GM19193 (cell line): ENCODE measurements around the gene COL9A1.

Experiments
- POLR2A ChIP-seq: IDR thresholded peaks from 4 replicates; pipeline ENCODE4 v1.6.1; 2011; ENCODE audit not compliant: insufficient read depth, insufficient read length; ENCODE audit errors: extremely low read depth

COL9A1 gene

DNA sequence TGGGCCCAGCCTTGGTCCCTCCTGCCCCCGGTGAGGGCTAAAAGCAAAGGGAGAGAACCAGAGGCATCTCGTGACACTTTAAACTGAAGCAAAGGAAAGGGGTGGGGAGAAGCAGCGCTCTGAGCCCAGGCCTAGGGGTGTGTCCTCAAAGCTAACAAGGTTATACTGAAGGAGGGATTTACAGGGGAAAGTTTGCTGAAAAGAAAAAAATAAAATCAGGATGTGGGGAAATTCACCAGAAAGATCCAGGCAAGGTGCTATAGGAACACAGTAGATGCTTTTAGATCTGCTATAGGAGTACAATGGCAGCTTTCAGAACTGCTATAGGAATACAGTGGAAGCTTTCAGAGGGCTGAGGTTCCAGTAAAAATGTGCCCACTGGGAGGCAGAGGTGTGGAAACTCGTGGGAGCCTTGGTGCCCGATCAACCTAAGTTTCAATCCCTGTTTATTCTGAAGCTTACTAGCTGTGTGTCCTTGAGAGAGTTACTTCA, at the start of gene COL9A1:
TSS of gene COL9A1 (minus strand) at position 51 of the 492 bp plus-strand sequence. CDS start 160 bp downstream, outside the sequence.
- TF ChIP-seq POLR2A = no peak

DNA sequence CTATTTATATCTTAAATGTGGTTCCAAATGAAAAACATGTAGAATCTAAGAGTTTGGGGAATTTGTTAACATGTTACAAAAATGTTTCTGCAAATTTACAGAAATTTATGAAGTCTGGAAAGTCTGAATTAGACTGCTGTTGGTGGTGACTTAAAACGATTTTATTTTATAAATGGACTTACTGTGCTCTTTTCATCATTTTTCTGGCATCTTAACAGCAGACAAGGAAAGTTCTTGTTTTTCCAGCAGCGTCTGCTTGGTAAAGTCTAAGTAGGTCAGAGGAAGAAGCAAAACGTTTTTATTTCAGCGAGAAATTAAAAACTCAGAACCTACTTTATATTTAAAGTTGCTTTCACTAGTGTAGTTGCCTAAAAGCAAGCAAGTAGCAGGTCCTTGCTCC, 48.6 kb upstream of the COL9A1 start:
- no peak for TF ChIP-seq POLR2A

DNA sequence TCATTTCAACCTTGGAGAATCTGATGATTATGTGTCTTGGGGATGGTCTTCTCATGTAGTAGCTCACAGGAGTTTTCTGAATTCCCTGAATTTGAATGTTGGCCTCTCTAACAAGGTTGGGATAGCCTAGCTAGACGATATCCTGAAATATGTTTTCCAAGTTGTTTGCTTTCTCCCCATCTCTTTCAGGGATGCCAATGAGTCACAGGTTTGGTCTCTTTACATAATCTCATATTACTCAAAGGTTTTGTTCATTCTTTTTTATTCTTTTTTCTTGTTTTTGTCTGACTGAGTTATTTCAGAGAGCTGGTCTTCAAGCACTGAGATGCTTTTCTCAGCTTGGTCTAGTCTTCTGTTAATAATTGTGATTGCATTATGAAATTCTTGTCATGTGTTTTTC, 42.7 kb upstream of the COL9A1 start:
- no peak for TF ChIP-seq POLR2A

DNA sequence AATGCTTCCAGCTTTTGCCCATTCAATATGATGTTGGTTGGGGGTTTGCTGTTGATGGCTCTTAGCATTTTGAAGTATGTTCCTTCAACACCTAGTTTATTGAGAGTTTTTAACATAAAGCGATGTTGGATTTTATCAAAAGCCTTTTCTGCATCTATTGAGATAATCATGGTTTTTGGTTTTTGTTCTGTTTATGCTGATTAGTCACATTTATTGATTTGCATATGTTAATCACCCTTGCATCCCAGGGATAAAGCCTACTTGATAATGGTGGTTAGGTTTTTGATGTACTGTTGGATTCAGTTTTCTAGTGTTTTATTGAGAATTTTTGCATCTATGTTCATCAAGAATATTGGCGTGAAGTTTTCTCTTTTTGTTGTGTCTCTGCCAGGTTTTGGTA, 40.4 kb upstream of the COL9A1 start:
- TF ChIP-seq POLR2A = no peak

DNA sequence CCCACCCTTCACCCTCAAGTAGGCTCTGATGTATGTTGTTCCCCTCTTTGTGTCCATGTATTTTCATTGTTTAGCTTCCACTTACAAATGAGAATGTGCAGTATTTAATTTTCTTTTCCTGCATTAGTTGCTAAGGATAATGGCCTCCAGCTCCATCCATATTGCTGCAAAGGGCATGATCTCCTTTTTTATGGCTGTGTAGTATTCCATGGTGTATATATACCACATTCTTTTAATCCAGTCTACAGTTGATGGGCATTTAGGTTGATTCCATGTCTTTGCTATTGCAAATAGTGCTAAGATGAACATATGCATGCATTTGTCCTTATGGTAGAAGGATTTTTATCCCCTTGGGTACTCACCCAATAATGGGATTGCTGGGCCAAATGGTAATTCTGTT, 35.9 kb upstream of the COL9A1 start:
- TF ChIP-seq POLR2A = no peak

DNA sequence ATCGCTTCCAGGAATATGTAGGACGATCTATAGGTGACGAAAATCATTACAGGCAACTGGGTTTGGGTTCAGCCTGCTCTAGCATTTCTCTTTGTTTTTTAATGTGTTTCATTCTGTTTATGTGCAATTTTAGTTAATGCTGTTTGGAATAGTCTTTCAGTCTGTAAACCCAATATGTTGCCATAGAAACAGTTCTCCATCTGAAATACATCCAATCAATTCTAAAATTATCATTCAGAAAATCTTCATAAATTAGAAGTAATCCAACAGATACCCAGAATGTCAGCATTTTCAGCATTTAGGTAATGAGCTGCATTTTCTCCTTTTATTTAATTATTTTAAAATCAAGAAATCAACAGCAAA, 34.8 kb upstream of the COL9A1 start:
- no peak for TF ChIP-seq POLR2A

DNA sequence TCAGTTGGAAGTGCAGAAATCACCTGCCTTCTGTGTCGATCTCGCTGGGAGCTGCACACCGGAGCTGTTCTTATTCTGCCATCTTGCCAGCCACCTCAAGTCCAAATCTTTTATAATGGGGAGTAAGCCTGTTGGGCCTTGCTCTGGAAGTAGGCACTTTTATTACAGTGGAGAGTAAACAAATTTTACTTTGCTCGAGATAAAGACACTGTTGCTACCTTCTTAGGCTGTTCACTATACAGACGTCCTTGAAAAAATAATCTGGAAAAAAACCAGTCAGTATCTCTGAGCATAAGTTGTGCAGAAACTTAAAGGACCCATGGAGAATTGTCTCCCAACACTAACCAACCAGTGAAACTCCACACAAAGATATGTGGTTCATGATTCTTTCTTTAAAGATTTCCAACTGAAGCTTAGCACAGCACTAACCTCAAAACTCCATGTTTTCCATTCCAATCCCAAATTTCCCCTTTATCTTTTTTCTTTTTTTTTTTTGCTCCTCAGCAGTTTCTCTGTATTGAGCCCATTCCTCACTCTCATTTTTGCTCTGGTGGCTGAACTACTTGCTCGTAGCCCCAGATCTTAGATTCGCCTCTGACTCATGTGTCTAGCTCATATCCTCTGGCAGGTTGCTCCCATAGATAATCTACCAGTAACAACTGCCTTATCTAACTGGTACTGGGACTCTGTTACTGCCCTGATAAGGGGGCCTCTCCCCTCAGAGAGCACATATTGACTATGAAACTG, 34.3 kb upstream of the COL9A1 start:
- no peak for TF ChIP-seq POLR2A

DNA sequence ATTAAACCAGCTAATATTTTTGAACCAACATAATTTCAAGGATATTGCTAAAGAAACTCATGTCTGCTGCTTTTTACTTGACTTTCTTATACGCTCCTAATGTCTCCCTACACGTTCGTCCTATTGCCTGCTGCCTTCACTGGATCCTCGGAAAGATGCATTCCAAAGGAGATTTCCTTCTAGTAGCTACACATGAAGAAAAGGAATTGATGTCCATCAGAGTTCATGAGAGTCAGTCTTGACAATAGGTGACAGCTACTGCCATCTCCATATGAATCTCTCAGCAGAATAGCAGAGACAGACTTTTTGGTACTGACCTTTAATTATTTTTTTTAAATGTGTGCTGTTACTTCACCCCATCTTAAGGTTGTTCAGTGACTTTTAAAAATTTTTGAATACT, 24.2 kb upstream of the COL9A1 start:
- TF ChIP-seq POLR2A = no peak

DNA sequence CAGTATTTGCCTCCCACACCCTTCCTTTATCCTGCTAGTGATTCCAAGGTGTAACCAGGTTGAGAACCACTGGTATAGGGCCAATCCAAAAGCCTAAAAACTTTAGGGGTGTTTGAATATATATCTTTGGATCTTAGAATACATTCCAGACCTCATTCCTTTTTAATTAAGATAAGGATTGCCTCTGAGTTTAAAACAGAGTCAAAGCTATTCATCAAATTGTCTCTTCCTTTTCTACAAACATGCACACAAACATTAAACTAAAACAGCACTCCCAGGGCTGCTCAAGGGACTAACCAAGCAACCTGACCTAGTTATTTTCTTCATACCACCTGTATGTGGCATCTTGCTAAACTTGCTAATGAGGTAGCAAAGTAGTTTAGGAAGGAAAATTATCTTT, 22.1 kb upstream of the COL9A1 start:
- TF ChIP-seq POLR2A = no peak

DNA sequence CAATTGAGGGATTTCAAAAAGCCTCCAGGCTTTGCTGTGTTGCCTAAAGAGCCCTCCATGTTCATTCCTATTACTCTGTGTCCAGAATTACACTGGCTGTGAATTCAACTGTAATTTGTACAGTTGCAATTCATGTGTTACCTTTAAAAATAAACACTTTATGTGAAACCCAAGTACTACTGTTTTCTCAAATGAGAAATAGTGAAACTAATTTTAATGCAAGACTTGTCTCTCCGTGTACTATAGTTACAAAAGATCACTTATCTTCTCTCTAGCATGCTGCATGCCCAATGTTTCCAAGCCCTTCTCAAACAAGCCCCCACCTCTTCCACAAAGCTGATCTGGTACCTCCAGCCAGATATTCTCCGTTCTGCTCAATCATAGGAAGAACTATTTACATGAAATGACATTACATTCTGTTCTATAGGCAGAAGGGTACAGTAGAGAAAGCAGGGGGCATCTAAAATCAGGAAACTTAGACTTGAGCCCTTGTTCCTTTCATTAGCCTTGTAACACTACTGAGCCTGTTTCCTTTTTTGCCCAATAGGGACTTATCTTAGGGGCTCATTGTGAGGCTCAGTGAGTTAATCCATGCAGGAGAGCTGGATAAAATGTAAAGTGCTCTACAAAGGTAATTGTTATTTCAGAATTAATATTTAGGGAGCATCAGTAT, 12.3 kb upstream of the COL9A1 start:
- TF ChIP-seq POLR2A = no peak

DNA sequence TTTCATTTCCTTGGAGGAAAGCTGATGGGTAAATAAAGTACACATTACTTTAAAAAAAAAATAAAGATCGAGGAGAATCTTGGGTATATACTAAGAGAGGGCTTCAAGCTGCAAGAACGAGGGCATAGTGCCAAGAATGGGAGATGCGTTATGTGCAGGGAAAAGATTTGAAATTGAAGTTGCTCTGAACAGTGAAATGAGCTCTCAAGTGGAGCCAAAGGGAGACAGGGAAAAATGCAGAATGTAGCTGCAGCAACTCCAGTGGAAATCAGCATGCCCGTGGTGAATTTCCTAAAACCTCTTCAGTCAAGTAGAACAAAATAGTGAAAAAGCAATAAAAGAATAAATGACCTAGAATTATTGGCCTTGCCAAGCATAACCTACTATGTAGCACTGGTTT, 11.4 kb upstream of the COL9A1 start:
- no peak for TF ChIP-seq POLR2A

DNA sequence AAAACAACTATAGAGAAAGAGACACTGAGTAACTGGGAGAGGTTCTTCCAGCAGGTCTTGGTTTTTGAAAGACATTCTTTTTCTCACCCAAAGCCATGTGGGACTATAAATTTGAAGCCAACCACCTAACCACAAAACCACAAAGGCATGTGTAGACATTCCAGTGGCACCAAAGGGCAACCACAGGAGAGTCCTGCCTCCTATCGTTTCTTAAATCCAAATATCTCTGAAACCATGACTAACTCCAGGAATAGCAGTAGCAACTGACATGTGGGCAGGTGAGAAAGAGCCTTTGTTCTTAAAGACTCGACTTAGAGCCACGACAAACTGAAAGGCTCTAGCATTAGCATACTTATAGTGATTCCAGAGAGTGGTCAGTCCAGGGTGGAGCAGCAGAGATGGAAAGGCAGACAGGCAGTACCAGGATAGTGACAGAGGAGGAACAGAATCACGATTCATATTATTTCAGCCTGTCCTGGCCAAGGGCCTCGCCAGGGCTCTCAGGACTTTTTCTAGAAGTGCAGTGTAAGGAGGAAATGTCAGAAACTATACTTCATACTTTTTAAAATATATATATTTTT, 9.4 kb upstream of the COL9A1 start:
- TF ChIP-seq POLR2A = no peak

DNA sequence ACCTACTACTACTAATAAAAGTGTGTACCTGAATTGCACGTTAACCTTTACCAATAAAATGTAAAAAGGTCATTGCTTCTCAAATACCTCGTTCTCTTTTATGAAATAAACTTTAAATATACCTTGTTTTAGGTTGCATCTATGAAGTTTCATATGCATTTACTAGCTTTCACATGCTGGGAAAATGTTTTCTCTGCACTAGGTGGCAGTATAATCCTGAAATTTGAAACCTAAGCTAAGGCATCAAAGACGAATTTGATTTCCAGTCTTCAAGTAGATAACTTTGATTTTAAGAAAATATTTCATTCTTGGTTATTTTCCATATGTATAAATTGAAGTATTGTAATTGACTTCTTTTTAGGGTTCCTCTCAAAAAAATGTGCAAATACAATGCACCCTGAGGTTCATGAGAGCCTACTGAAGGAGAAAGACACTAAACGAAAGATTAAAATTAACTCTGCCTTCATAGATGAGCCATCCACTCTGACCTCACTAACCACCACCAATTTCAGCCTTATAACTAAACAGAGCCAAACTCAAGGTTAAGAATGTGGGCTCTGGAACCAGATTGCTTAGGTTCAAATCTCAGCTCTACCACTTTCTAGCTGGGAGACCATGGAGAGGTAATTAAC, 7.3 kb upstream of the COL9A1 start:
- no peak for TF ChIP-seq POLR2A

DNA sequence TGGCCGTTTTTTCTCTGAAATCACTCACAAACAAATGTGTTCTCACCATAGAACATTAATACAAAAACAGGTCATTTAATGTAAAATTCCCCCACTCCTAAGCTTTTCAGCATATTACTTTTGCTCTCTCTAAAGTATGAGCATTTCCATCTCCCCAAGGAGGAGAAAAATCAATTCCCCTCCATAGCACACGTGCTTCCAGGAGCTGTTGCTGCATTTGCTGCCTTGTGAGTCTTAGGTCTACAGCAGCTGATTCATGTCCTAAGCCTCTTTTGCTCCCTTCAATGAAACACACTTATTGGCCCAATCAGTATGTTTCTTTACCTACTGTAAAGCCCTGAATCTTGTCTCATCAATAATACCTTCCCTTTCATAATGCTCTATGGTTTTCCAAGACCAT, 6.4 kb upstream of the COL9A1 start:
- no peak for TF ChIP-seq POLR2A

DNA sequence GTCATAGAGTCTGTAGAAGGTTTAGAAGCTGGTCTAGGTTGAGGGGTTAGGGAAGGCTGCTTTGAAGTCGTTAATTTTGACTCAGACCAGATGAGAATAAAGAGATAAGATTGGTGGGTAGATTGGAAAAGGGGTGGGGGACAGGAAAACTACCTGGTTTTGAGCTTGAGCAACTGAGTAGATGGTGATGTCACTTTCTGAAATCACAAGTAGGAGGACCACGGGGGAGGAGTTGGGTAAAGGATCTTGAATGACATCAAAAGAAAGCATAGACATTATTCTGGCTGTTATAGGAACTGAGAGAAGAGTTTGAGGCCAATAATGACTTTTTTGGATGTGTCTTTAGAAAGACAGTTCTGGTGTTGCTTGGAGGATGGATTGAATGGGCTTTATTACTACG, 4.1 kb upstream of the COL9A1 start:
- TF ChIP-seq POLR2A = no peak

DNA sequence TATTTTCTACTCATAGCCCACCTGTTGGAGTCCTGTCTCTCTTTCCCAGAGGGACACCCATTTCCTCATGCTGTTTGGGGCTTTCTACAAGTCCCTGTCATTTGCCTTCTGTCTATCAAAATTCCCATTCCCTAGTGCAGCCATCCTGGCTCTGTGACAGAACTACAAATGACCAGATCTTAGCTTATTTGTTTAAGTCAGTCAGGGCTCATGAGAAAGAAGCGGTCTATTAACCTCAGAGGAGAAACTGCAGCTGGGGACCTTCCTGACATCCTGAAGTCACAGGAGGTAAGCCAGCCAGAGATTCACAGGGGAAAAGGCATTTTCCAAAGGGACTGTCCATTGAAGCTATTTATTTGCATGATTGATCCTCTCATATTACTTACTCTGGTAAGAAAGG, 1.7 kb upstream of the COL9A1 start:
- no peak for TF ChIP-seq POLR2A

DNA sequence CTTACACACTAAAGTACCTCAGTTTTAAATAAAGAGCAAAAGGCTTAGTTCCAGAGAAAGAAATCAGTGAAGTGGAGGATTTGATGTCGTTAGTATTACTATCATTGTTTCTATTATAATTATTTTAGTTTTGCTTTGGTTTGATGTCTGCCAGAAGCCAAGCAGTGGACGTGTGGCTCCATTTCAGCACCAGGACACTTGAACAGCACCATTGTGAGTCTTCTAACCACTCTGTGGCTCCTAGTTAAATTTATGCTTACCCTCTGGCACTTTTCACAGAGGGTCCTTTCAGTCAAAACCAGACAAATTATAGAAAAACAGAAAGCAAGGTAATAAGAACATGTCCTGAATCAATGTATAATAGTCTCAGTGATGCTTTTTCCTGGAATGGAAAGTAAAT, 3.4 kb downstream of the COL9A1 start:
- no peak for TF ChIP-seq POLR2A

DNA sequence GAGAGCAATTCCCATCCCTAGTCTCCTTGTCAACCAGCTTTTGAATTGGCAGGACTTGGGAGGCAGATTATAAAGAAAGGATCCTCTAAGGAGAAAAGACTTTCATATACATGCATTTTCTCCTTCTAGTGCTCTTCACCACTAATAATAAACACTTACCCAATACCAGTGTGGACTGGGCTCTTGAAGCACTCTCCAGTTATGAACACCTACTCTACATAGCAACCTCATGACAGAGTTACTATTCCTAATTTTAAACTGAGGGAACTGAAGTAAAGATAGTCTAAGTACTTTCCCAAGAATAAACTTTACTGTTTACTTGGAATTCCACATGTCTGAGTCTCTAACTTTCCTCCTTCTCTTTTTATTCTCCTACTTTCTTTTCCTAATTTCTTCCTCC, 4.8 kb downstream of the COL9A1 start:
- no peak for TF ChIP-seq POLR2A
